ENCODE data around the gene HOXD10.
A peak's percentile ranks its signal among the peaks of the same experiment; 100 is the strongest.

Gene HOXD10

GRCh38 chr2:176130957-176131847, 14.6 kb downstream of the HOXD10 start:
- Mint-ChIP-seq H3K4me1 (peaks cover 34% of the 10 kb centered on the region), H3K27me3 (peaks cover 95% of the 10 kb centered on the region), H3K36me3 (peaks cover 3% of the 10 kb centered on the region), H3K9me3 (no peaks in the 10 kb centered on the region), H3K4me3 (peak overlapping the region; percentile 56), H3K27ac (peak overlapping the region; percentile 85)
- no peak for DNase-seq
- CTCF ChIA-PET: interaction anchor here (1.0 to 2.0 kb wide), 7 partner anchors 9 to 1017 kb away, joined by 4 to 9 read pairs (median 5); partner anchors contain the start of gene HOXD9

- DNase-seq: no peak
- Mint-ChIP-seq H3K36me3 (peaks cover 3% of the 10 kb centered on the region), H3K9me3 (no peaks in the 10 kb centered on the region), H3K27ac (peak overlapping the region; percentile 65), H3K27me3 (peaks cover 96% of the 10 kb centered on the region), H3K4me1 (peaks cover 34% of the 10 kb centered on the region), H3K4me3 (no peak overlapping the region)
- CTCF ChIA-PET: interaction anchor here (1.0 to 2.0 kb wide), 6 partner anchors 9 to 323 kb away, joined by 4 to 9 read pairs (median 5); partner anchors contain the start of gene HOXD9
Measured at GRCh38 chr2:176131848-176132158, 15.2 kb downstream of the HOXD10 start.

- no peak for DNase-seq
- CTCF ChIA-PET: interaction anchor here (0.8 to 2.0 kb wide), 6 partner anchors 8 to 422 kb away, joined by 3 to 9 read pairs (median 5); partner anchors contain the start of gene HOXD9
- H3K27me3 Mint-ChIP-seq: peaks cover 99% of the 10 kb centered on the region
- H3K9me3 Mint-ChIP-seq: no peaks in the 10 kb centered on the region
- peaks cover 34% of the 10 kb centered on the region for H3K4me1 Mint-ChIP-seq
- H3K27ac Mint-ChIP-seq: peak overlapping the region; percentile 71
- peak overlapping the region; percentile 72 for H3K4me3 Mint-ChIP-seq
- peaks cover 3% of the 10 kb centered on the region for H3K36me3 Mint-ChIP-seq
Measured at GRCh38 chr2:176132205-176133171, 15.9 kb downstream of the HOXD10 start.

GRCh38 chr2:176133389-176133788, 16.8 kb downstream of the HOXD10 start:
- H3K27ac Mint-ChIP-seq: no peak overlapping the region
- CTCF ChIA-PET: interaction anchor here (0.6 kb wide), 1 partner anchor 13 kb away, joined by 3 read pairs; no protein-coding TSS in a partner anchor
- no peaks in the 10 kb centered on the region for H3K9me3 Mint-ChIP-seq
- peaks cover 30% of the 10 kb centered on the region for H3K4me1 Mint-ChIP-seq
- no peak for DNase-seq
- peaks cover 99% of the 10 kb centered on the region for H3K27me3 Mint-ChIP-seq
- no peak overlapping the region for H3K4me3 Mint-ChIP-seq
- H3K36me3 Mint-ChIP-seq: peaks cover 3% of the 10 kb centered on the region

GRCh38 chr2:176134035-176134434, 17.5 kb downstream of the HOXD10 start:
- Mint-ChIP-seq H3K27ac (no peak overlapping the region), H3K27me3 (peaks cover 99% of the 10 kb centered on the region), H3K4me1 (peaks cover 29% of the 10 kb centered on the region), H3K4me3 (no peak overlapping the region), H3K9me3 (no peaks in the 10 kb centered on the region), H3K36me3 (peaks cover 2% of the 10 kb centered on the region)
- DNase-seq: no peak
- CTCF ChIA-PET: interaction anchor here (0.6 kb wide), 1 partner anchor 14 kb away, joined by 3 read pairs; no protein-coding TSS in a partner anchor

- H3K9me3 Mint-ChIP-seq: no peaks in the 10 kb centered on the region
- H3K4me1 Mint-ChIP-seq: peaks cover 35% of the 10 kb centered on the region
- no peak overlapping the region for H3K27ac Mint-ChIP-seq
- no peak overlapping the region for H3K4me3 Mint-ChIP-seq
- peaks cover 100% of the 10 kb centered on the region for H3K27me3 Mint-ChIP-seq
- peaks cover 3% of the 10 kb centered on the region for H3K36me3 Mint-ChIP-seq
- DNase-seq: no peak
- CTCF ChIA-PET: no interaction called here
Measured at GRCh38 chr2:176135035-176135440, 18.5 kb downstream of the HOXD10 start.

GRCh38 chr2:176136374-176137251, 20.0 kb downstream of the HOXD10 start:
- H3K27me3 Mint-ChIP-seq: peaks cover 100% of the 10 kb centered on the region
- H3K4me1 Mint-ChIP-seq: peaks cover 26% of the 10 kb centered on the region
- no peaks in the 10 kb centered on the region for H3K9me3 Mint-ChIP-seq
- CTCF ChIA-PET: interaction anchor here (0.6 to 1.6 kb wide), 5 partner anchors 10 to 516 kb away, joined by 3 to 4 read pairs (median 4); no protein-coding TSS in a partner anchor
- no peak overlapping the region for H3K4me3 Mint-ChIP-seq
- H3K27ac Mint-ChIP-seq: no peak overlapping the region
- peaks cover 3% of the 10 kb centered on the region for H3K36me3 Mint-ChIP-seq
- DNase-seq: no peak

GRCh38 chr2:176137252-176137580, 20.6 kb downstream of the HOXD10 start:
- Mint-ChIP-seq H3K27ac (no peak overlapping the region), H3K4me3 (no peak overlapping the region), H3K27me3 (peaks cover 99% of the 10 kb centered on the region), H3K4me1 (peaks cover 23% of the 10 kb centered on the region), H3K9me3 (no peaks in the 10 kb centered on the region), H3K36me3 (peaks cover 3% of the 10 kb centered on the region)
- DNase-seq: no peak
- CTCF ChIA-PET: interaction anchor here (0.6 to 1.6 kb wide), 3 partner anchors 10 to 318 kb away, joined by 3 to 4 read pairs (median 3); no protein-coding TSS in a partner anchor

- Mint-ChIP-seq H3K9me3 (no peaks in the 10 kb centered on the region), H3K4me3 (no peak overlapping the region), H3K36me3 (peaks cover 1% of the 10 kb centered on the region), H3K4me1 (peaks cover 20% of the 10 kb centered on the region), H3K27me3 (peaks cover 99% of the 10 kb centered on the region), H3K27ac (peak overlapping the region; percentile 37)
- DNase-seq: no peak
- CTCF ChIA-PET: interaction anchor here (1.2 to 8.8 kb wide), 3 partner anchors 24 to 317 kb away, joined by 3 to 140 read pairs (median 4); no protein-coding TSS in a partner anchor
Measured at GRCh38 chr2:176137906-176138305, 21.3 kb downstream of the HOXD10 start.

- Mint-ChIP-seq H3K9me3 (no peaks in the 10 kb centered on the region), H3K4me3 (no peak overlapping the region), H3K4me1 (peaks cover 20% of the 10 kb centered on the region), H3K27me3 (peaks cover 99% of the 10 kb centered on the region), H3K27ac (no peak overlapping the region), H3K36me3 (peaks cover 1% of the 10 kb centered on the region)
- no peak for DNase-seq
- CTCF ChIA-PET: interaction anchor here (0.9 to 8.8 kb wide), 8 partner anchors 11 to 1010 kb away, joined by 3 to 140 read pairs (median 18); no protein-coding TSS in a partner anchor
Measured at GRCh38 chr2:176138526-176138922, 21.9 kb downstream of the HOXD10 start.

GRCh38 chr2:176138923-176139660, 22.5 kb downstream of the HOXD10 start:
- CTCF ChIA-PET: interaction anchor here (0.8 to 8.8 kb wide), 19 partner anchors 11 to 1009 kb away, joined by 3 to 140 read pairs (median 7); partner anchors contain the start of gene HOXD1
- no peak overlapping the region for H3K4me3 Mint-ChIP-seq
- peaks cover 99% of the 10 kb centered on the region for H3K27me3 Mint-ChIP-seq
- H3K36me3 Mint-ChIP-seq: peaks cover 1% of the 10 kb centered on the region
- H3K27ac Mint-ChIP-seq: peak overlapping the region; percentile 19
- H3K9me3 Mint-ChIP-seq: no peaks in the 10 kb centered on the region
- no peak for DNase-seq
- H3K4me1 Mint-ChIP-seq: peaks cover 20% of the 10 kb centered on the region

GRCh38 chr2:176139661-176140512, 23.3 kb downstream of the HOXD10 start:
- Mint-ChIP-seq H3K4me3 (no peak overlapping the region), H3K9me3 (no peaks in the 10 kb centered on the region), H3K27ac (no peak overlapping the region), H3K27me3 (peaks cover 99% of the 10 kb centered on the region), H3K36me3 (peaks cover 1% of the 10 kb centered on the region), H3K4me1 (peaks cover 20% of the 10 kb centered on the region)
- no peak for DNase-seq
- CTCF ChIA-PET: interaction anchor here (0.6 to 8.8 kb wide), 32 partner anchors 9 to 1011 kb away, joined by 3 to 140 read pairs (median 4); partner anchors contain the start of gene HOXD1

All from activated naive CD4-positive, alpha-beta T cell treated with anti-CD3 and anti-CD28 coated beads, Interleukin-2, amount 10 ng/mL, durations not matched to agents 7 days and 5 days (primary cell).